ENCODE measurements around the gene VPS26A.
"Not testable (repeated sequence)": the region's sequence is repeated elsewhere in the genome, so short reads cannot be mapped to it uniquely, and the experiment has no call there.

VPS26A gene

GRCh38 chr10:69103784-69104183 lies 20.2 kb upstream of the VPS26A start:
- no peak for DNase-seq

DNA sequence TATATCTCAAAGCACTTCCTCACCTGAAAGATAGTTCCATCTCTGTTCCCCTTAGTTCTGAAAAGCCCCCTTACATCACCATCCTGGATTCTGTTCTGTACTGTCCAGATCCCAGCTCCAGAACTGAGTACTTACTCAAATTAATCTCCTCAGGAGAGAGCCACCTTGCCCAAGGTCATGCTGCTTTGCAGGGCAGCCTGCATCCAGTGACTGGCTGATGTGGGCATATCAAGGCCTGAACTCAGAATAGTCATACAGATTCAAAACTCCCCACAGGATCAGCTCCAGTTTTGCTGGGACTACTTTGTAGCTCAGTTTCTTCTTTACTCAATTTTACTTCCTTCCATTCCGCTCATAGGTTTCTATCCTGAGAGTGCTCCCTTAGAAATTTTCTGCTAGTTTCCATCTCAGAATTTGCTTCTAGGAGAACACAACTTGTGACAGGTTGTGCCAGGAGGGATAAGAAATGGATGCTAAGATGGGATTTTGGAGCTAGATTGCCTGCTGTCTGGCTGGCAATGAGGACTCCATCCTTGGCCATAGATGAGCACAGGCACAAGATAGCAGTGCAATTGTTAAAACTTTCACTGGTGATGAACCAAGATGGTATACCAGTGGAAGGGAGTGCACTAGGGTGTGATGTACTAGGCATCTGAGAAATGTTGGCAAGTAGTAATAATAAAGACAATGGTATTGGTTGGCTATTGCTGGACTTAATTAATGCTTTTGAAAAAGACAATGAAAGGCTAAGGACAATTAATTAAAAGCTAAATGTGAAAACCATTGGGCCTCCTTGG lies 18.8 kb upstream of the VPS26A start:
- no peak for DNase-seq

DNA sequence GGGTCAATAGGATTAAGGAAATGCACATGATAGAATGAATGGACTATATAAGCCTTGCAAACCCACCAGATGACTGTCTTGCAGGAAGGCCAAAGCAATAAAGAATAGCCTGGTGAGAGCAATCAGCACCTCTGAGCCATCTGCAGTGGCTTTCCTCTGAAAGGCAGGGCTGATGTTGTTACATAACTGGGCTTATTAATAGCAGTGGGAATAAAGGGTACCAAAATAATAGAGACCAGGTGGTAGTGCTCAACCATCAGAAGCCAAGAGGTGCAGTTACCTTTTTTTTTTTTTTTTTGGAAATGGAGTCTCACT lies 16.8 kb upstream of the VPS26A start:
- no peak for DNase-seq

- no peak for DNase-seq
These were observed 16.3 kb upstream of the VPS26A start for GRCh38 chr10:69107699-69108098.

- no peak for DNase-seq
These were observed 4.1 kb upstream of the VPS26A start for GRCh38 chr10:69119896-69120295.

- no peak for DNase-seq
These were observed 652 bp upstream of the VPS26A start for GRCh38 chr10:69123306-69123746.

- no peak for DNase-seq
These were observed 738 bp downstream of the VPS26A start for GRCh38 chr10:69124563-69125268.

DNA sequence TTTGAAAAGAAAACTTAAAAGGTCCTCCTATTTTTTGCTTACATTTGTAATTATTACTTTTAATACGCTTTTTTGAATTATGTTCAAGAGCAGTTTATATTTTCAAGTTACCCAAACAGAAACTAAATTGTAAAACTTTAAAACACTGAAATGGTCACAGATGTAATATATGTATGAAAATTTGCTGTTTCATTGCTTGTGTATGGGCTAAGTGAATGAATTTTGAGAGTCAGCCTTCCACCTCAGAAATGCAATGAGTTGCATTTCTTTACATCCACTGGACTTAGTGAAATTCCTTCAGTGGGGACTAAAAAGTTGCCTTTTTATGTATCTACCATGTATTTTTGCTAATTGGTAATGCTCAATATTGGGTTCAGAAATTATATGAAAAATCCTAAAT lies 1.6 kb downstream of the VPS26A start:
- no peak for DNase-seq

GRCh38 chr10:69130251-69130650 lies 6.3 kb downstream of the VPS26A start:
- DNase-seq: no peak

GRCh38 chr10:69139961-69140360 lies 16.0 kb downstream of the VPS26A start:
- no peak for DNase-seq

DNA sequence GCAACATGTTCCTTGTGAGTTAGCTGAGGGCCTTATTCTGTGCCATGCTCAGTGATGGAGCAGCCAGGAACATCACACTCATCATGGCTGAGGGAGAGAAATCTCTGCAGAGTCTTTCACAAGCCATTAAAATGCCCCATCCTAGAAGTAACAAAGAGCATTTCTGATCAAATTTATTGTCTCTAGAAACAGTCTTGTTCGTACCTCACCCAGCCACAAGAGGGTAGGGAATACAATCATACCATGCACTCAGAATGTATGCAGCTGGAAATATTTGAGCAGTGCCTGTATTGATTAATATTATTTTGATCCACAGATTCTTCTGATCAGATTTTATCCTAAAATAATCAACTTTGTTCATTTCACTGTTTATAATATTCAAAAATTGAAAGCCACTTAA lies 17.3 kb downstream of the VPS26A start:
- DNase-seq: no peak

DNA sequence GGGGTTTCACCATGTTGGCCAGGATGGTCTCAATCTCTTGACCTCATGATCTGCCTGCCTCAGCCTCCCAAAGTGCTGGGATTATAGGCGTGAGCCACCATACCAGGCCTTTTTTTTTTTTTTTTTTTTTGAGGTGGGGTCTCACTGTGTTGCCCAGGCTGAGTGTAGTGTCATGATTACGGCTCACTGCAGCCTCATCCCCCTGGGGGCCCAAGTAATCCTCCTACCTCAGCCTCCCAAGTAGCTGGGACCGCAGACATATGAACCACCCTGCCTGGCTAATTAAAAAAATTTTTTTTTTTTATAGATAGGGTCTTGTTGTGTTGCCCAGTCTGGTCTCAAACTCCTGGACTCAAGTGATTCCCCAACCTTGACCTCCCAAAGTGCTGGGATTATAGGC lies 18.1 kb downstream of the VPS26A start:
- not testable (repeated sequence) for DNase-seq

- no peak for DNase-seq
These were observed 19.0 kb downstream of the VPS26A start for GRCh38 chr10:69142983-69143382.

DNA sequence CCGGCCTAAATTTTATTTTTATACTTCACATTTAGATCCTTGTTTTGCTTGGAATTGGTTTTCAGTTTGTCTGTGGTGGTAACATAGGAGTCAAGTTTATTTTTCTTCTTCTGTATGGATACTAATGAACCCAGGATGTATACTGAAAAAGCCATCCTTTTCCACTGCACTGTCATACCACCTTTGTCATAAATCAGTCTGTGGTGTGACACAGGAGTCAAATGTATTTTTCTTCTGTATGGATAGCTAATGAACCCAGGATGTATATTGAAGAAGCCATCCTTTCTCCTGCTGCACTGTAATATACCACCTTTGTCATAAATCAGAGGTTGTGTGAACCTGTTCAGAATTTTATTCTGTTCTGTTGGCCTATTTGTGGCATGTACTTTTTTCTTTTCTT lies 21.4 kb downstream of the VPS26A start:
- no peak for DNase-seq

- no peak for DNase-seq
These were observed 21.9 kb downstream of the VPS26A start for GRCh38 chr10:69145864-69146263.

- DNase-seq: no peak
These were observed 22.8 kb downstream of the VPS26A start for GRCh38 chr10:69146759-69147158.

DNA sequence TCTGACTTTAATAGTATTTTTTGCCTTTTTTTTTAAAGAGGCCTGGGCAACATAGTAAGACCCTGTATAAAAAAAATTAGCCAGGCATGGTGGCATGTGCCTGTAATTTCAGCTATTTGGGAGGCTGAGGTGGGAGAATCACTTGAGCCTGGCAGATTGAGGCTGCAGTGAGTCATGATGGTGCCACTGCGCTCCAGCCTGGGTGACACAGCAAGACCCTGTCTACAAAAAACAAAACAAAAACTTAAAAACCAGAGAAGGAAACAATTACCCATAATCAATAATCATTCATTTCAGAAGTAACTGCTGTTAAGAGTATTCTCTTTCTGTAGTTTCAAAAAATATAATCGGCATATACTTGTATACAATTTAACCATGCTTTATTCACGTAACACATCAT lies 28.0 kb downstream of the VPS26A start:
- DNase-seq: no peak

DNA sequence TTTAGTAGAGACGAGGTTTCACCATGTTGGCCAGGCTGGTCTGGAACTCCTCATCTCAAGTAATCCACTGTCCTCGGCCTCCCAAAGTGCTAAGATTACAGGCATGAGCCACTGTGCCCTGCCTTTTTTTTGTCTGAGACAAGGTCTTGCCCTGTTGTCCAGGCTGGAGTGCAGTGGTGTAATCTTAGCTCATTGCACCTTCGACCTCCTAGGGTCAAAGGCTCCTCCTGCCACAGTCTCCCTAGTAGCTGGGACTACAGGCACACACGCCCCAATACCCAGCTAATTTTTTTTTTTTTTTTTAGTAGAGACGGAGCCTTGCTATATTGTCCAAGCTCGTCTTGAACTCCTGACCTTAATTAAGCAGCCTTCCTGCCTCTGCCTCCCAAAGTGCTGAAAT lies 29.2 kb downstream of the VPS26A start:
- no peak for DNase-seq

DNA sequence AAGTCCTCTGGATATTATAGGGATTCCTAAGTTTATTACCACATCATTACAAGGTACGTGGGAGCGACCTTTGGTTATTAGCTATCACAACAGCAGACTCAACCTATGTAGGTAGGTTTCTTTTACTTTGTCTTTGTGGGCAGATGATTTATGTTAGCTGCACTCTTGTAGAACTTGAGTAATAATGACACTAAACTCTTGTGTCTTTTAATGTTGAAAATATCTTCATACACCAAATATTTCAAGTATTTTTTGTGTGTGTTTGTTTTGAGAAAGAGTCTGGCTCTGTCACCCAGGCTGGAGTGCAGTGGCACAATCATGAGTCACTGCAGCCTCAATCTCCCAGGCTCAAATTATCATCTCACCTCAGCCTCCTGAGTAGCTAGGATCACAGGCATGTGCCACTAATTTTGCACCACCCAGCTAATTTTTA lies 36.8 kb downstream of the VPS26A start:
- no peak for DNase-seq

DNA sequence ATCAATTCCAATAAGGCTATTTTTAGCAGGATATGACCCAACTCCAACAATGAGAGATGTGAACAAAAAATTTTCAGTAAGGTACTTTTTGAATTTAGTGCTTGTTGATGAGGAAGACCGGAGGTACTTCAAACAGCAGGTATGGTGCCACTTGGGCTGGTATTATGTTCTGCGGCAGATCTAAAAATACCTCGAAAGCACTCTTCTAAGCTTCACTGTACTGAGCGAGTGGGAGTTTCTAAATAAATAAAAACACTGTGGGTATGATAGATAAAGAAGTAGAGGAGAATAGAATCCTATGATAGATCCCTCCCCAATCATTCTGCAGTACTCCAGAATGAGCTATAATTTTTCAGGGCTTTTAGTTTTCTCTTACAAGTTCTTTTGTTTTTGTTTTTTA lies 44.5 kb downstream of the VPS26A start:
- no peak for DNase-seq

DNA sequence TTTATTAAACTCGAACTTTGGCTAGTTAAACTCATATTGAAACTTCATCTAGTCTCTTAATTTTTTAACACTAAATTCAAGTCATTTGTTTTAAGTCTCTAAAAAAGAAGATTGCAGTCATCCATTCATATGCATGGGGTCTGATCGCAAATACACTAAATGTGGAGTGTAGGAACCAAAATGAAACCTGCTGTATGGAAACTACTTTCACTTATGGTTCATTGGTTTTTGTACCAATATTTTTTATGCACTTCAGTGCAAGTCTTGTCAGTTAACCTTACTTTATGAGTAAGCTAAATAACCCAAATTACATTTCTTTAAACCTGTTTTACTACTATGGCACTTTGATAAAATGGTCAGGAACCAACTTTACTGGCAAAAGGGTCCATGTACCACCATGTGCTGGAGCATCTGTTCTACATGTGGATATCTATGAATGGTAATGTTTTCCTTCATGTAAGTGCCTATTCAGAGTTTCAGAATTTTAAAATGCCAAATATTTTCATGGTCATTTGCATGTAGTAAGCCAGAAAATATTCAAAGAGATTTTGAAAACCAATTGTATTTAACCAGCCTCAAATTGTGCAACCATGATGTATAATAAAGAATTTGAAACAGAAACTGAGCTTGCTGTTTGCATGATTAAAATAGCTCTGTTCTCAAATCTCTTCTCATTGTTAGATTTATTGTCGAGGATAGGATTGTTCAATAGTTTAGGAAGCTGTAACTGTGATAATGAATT lies 48.4 kb downstream of the VPS26A start:
- DNase-seq: no peak

DNA sequence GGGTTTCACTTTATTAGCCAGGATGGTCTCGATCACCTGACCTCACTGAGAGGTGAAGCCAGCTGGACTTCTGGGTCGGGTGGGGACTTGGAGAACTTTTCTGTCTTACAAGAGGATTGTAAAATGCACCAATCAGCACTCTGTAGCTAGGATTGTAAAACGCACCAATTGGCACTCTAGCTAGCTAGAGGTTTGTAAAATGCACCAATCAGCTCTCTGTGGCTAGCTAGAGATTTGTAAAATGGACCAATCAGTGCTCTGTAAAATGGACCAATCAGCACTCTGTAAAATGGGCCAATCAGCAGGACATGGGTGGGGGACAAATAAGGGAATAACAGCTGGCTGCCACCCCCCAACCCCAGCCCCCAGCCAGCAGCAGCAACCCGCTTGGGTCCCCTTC lies 51.3 kb downstream of the VPS26A start:
- not testable (repeated sequence) for DNase-seq

DNA sequence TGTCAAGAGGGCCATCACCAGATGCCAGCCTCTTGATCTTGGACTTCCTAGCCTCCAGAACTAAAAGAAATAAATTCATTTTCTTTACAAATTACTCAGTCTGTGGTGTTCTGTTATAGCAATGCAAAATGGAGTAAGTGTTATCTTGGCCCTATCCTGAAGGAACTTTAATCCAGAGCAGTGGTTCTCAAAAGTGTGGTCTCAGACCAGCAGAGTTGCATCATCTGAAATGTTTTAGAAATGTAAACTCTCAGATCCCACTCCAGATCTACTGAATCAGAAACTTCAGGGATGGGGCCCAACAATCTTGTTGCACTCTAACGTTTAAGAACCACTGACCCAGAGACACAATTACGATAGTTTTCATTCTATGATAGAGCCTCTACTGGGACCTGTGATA lies 52.8 kb downstream of the VPS26A start:
- DNase-seq: no peak

All from NCI-H446 treated with DMSO at 0.1 percent for 48 hours (cell line).